ENCODE data around the gene C1orf35. TPM values are rescaled to one million over a fixed set of nuclear protein-coding genes. Genes with fewer than 3 reads are reported as not detected.

C1orf35 gene
- total RNA-seq, 1 donor from 2014 or later: 7.1 TPM

DNA sequence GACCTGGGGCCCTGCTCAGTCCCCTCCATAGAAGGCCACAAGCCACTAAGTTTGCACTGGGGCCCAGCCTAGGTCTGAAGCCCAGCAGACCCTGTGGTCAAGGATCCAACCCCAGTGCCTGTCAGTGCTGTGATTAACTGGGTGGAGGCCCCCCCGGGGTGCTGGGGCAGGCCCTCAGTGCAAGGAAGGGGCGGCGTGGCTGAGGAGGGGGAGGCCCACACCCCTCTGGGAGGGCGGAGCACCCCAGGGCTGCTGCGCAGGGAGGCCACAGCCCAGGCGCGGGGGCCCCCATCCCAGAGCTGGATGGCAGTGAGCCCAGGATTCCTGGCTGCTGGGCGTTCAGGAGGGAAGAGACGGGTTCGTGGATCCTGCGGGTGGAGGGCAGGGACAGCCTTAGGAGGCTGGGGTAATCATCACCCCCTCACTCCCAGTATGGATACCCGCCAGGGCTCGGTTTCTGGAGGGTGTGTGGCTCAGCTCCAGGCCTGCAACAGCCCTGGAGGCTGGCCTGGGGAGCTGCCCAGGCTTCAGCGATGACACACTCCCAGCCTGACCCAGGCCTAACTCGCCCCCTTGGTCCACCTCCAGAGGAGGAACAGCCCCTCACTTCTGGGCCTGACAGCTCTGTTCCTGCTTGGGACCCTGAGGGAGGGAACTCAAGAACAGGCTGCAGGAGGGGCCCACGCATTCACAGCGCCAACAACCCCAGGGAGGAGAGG is 47.5 kb upstream of the C1orf35 start:
- peak overlapping the region; percentile 90 for H3K27ac ChIP-seq (replicated peaks)
- H3K36me3 ChIP-seq: peaks cover 31% of the 10 kb centered on the region
- H3K9me3 ChIP-seq (replicated peaks): no peaks in the 10 kb centered on the region
- DNase-seq: peak; percentile 68
- peaks cover 61% of the 10 kb centered on the region for H3K4me1 ChIP-seq
- intact Hi-C loops (cut with micrococcal nuclease): no loop called here
- H3K27me3 ChIP-seq (ENCODE audit: low read depth): no peaks in the 10 kb centered on the region
- peak overlapping the region; percentile 59 for H3K4me3 ChIP-seq
- TF ChIP-seq, protein P1, sequence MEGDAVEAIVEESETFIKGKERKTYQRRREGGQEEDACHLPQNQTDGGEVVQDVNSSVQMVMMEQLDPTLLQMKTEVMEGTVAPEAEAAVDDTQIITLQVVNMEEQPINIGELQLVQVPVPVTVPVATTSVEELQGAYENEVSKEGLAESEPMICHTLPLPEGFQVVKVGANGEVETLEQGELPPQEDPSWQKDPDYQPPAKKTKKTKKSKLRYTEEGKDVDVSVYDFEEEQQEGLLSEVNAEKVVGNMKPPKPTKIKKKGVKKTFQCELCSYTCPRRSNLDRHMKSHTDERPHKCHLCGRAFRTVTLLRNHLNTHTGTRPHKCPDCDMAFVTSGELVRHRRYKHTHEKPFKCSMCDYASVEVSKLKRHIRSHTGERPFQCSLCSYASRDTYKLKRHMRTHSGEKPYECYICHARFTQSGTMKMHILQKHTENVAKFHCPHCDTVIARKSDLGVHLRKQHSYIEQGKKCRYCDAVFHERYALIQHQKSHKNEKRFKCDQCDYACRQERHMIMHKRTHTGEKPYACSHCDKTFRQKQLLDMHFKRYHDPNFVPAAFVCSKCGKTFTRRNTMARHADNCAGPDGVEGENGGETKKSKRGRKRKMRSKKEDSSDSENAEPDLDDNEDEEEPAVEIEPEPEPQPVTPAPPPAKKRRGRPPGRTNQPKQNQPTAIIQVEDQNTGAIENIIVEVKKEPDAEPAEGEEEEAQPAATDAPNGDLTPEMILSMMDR (IDR thresholded peaks at IDR 0.05; ENCODE audit: borderline replicate concordance): no peak

DNA sequence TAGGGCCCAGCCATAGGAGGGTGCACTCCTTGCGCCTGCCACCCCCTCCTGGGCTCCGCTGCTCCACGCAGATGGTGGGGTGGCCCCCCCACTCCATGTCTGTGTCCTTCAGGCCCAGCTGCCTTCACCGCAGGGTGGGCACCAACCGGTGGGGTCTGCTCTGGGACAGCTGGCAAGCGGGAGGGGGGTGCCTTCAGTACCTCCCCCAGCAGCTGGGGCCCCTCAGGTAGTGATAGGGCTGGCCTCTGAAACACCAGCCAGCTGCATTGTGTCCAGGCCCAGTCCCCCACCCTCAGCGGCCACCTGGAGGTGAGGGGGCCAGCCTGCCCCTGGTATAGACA is 47.0 kb upstream of the C1orf35 start:
- no peaks in the 10 kb centered on the region for H3K9me3 ChIP-seq (replicated peaks)
- intact Hi-C loops (cut with micrococcal nuclease): no loop called here
- DNase-seq: no peak
- TF ChIP-seq, protein P1 (IDR thresholded peaks at IDR 0.05; ENCODE audit: borderline replicate concordance): no peak
- H3K27me3 ChIP-seq (ENCODE audit: low read depth): no peaks in the 10 kb centered on the region
- H3K27ac ChIP-seq (replicated peaks): peak overlapping the region; percentile 90
- peak overlapping the region; percentile 59 for H3K4me3 ChIP-seq
- peaks cover 66% of the 10 kb centered on the region for H3K4me1 ChIP-seq
- H3K36me3 ChIP-seq: peaks cover 37% of the 10 kb centered on the region

DNA sequence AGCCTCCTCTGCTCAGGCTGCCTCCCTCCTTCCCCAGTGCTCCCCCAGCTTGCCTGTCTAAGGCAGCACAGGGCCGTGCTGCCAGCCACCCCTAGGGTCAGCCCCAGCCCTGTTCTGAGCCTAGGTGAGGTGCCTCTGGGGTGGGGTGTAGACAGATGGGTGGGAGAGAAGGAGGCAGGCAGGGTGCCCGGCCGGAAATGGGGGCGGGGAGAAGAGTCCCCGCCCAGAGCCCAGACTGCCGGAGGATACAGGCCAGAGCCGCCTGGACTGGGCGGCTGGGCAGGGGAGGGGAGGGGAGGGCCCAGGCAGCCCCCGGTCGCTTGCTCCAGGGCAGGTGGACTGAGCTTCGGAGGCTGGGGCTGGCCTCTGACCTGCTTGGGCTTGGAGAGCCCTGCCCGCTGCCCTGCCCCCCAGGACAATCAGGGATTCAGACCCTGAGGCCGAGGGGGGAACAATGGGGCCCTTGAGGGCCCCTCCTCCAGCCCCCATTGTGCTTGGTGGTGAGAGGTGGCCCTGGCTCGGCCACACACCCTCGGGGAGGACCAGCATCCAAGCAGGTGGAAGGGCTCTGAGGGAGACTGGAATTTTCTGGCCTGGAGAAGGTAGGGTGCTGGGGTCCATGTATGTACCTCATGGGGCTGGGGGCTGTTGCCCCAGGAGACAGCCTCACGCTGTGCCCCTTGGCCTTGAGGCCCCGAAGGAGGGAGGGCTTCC is 46.4 kb upstream of the C1orf35 start, which contains the start of gene GJC2:
GJC2 (plus strand) TSS at position 525 of the 714 bp plus-strand sequence. CDS start 7,829 bp downstream, outside the sequence.
- H3K27me3 ChIP-seq (ENCODE audit: low read depth): no peaks in the 10 kb centered on the region
- intact Hi-C loops (cut with micrococcal nuclease): no loop called here
- H3K4me1 ChIP-seq: peaks cover 71% of the 10 kb centered on the region
- no peaks in the 10 kb centered on the region for H3K9me3 ChIP-seq (replicated peaks)
- peak within 1 kb of the TSS; percentile 59 for H3K4me3 ChIP-seq
- H3K27ac ChIP-seq (replicated peaks): peak within 1 kb of the TSS; percentile 90
- peak; percentile 65 for DNase-seq
- peaks cover 37% of the 10 kb centered on the region for H3K36me3 ChIP-seq
- TF ChIP-seq, protein P1 (IDR thresholded peaks at IDR 0.05; ENCODE audit: borderline replicate concordance): no peak

DNA sequence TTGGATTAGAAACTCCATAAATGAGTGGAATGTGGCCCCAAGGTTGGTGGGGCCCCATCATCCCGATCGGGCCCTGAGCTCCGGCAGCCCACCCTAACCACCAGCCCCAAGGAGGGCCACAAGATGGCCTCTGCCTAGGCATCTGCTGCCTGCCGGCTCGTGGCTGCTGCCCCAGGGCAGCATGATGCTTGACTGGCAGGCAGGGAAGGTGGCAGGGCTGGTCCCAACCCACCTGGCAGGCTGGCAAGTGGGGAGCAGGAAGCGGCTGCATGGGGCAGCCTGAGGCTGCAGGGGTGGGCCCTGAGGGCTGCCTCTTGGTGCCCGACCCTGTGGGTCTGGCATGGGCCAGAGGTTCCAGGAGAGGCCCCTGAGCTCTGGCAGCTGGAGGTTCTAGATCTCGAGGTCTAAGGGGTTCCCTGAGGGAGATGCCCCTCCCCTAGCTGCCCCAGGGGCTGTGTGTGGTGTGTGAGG is 45.8 kb upstream of the C1orf35 start:
- no peak for DNase-seq
- Histone ChIP-seq H3K27me3 (ENCODE audit: low read depth) (no peaks in the 10 kb centered on the region), H3K4me1 (peaks cover 77% of the 10 kb centered on the region), H3K4me3 (peak overlapping the region; percentile 59), H3K9me3 (replicated peaks) (no peaks in the 10 kb centered on the region), H3K36me3 (peaks cover 37% of the 10 kb centered on the region), H3K27ac (replicated peaks) (peak overlapping the region; percentile 90)
- intact Hi-C loops (cut with micrococcal nuclease): no loop called here
- TF ChIP-seq, protein P1 (IDR thresholded peaks at IDR 0.05; ENCODE audit: borderline replicate concordance): no peak

DNA sequence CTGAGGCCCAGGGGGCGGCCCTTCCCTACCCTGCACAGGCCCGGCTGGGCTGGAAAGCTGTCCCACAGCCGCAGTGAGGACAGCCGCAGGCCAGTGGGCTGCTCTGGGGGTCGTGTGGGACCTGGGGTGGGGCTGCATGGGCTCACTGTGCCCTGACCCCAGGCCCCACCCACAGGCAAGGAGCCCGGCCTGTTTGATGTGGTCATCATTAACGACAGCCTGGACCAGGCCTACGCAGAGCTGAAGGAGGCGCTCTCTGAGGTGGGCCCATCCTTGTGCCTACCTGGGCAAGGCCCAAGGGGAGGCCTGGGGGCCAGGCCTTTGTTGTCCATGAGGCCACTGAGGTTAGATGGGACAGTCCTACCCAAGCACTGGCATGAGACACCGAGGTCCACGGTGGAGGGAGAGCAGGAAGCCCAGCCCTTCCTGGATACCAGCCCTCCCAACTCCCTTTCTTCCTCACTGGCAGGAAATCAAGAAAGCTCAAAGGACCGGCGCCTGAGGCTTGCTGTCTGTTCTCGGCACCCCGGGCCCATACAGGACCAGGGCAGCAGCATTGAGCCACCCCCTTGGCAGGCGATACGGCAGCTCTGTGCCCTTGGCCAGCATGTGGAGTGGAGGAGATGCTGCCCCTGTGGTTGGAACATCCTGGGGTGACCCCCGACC is 45.2 kb upstream of the C1orf35 start:
- intact Hi-C loops (cut with micrococcal nuclease): no loop called here
- TF ChIP-seq, protein P1 (IDR thresholded peaks at IDR 0.05; ENCODE audit: borderline replicate concordance): no peak
- peak overlapping the region; percentile 59 for H3K4me3 ChIP-seq
- no peaks in the 10 kb centered on the region for H3K27me3 ChIP-seq (ENCODE audit: low read depth)
- DNase-seq: no peak
- peaks cover 83% of the 10 kb centered on the region for H3K4me1 ChIP-seq
- H3K36me3 ChIP-seq: peaks cover 37% of the 10 kb centered on the region
- peak overlapping the region; percentile 90 for H3K27ac ChIP-seq (replicated peaks)
- no peaks in the 10 kb centered on the region for H3K9me3 ChIP-seq (replicated peaks)

Data from left ventricle myocardium inferior (tissue), 1 donor.